Femur (tissue), 1 donor: ENCODE measurements around the gene FBXO22.
"Not testable (repeated sequence)": the region's sequence is repeated elsewhere in the genome, so short reads cannot be mapped to it uniquely, and the experiment has no call there.

ENCODE experiments used
- DNase-seq: peaks from one replicate; pipeline ENCODE4 v3.0.0-alpha.2; 2017

Gene FBXO22

GRCh38 chr15:75921732-75922703 is 18.3 kb downstream of the FBXO22 start:
- no peak for DNase-seq

- no peak for DNase-seq
Observed at GRCh38 chr15:75923756-75924155, 20.1 kb downstream of the FBXO22 start.

- no peak for DNase-seq
Observed at GRCh38 chr15:75924576-75924975, 20.9 kb downstream of the FBXO22 start.

- DNase-seq, result no peak
Observed at GRCh38 chr15:75925440-75925839, 21.8 kb downstream of the FBXO22 start.

- DNase-seq, result no peak
Observed at GRCh38 chr15:75926931-75927330, 23.3 kb downstream of the FBXO22 start.

GRCh38 chr15:75927601-75928000 is 23.9 kb downstream of the FBXO22 start:
- DNase-seq, result no peak

GRCh38 chr15:75928680-75929608 is 25.3 kb downstream of the FBXO22 start:
- no peak for DNase-seq

GRCh38 chr15:75929799-75930565 is 26.3 kb downstream of the FBXO22 start:
- no peak for DNase-seq

GRCh38 chr15:75930866-75931265 is 27.2 kb downstream of the FBXO22 start:
- no peak for DNase-seq

- no peak for DNase-seq
Observed at GRCh38 chr15:75942464-75942863, 38.8 kb downstream of the FBXO22 start.

- DNase-seq, result no peak
Observed at GRCh38 chr15:75943246-75943645, 39.6 kb downstream of the FBXO22 start.

GRCh38 chr15:75943713-75944215 is 40.1 kb downstream of the FBXO22 start:
- DNase-seq, result no peak

GRCh38 chr15:75945953-75946352 is 42.3 kb downstream of the FBXO22 start:
- no peak for DNase-seq

GRCh38 chr15:75947092-75947491 is 43.4 kb downstream of the FBXO22 start:
- DNase-seq, result no peak

- DNase-seq, result no peak
Observed at GRCh38 chr15:75948761-75949296, 45.2 kb downstream of the FBXO22 start.

- DNase-seq, result no peak
Observed at GRCh38 chr15:75952525-75952924, 48.8 kb downstream of the FBXO22 start.

- no peak for DNase-seq
Observed at GRCh38 chr15:75955720-75956119, 52.0 kb downstream of the FBXO22 start.

GRCh38 chr15:75961331-75961730 is 57.7 kb downstream of the FBXO22 start:
- DNase-seq, result no peak

GRCh38 chr15:75966073-75966472 is 62.4 kb downstream of the FBXO22 start:
- no peak for DNase-seq

- DNase-seq, result not testable (repeated sequence)
Observed at GRCh38 chr15:75976766-75977165, 73.1 kb downstream of the FBXO22 start.

GRCh38 chr15:75981149-75981815 is 77.6 kb downstream of the FBXO22 start:
- DNase-seq, result no peak

GRCh38 chr15:75982468-75982867 is 78.8 kb downstream of the FBXO22 start:
- no peak for DNase-seq
